HG03575 (cell line): ENCODE measurements around the gene NECTIN2.

ENCODE experiments used
- ATAC-seq: cut with Tn5 transposase; IDR thresholded peaks from one replicate; pipeline ENCODE4 v1.9.1; 2021; ENCODE audit not compliant: unreplicated experiment, insufficient number of reproducible peaks, low FRiP score; ENCODE audit errors: extremely low read depth

Gene NECTIN2

GRCh38 chr19:44845612-44846454, at the start of gene NECTIN2:
Gene NECTIN2 (plus strand): TSS chr19:44846297. CDS start chr19:44846526, 229 bp downstream.
- ATAC-seq = no peak

- ATAC-seq = no peak
Measured at GRCh38 chr19:44796701-44797115, 49.4 kb upstream of the NECTIN2 start.

- no peak for ATAC-seq
Measured at GRCh38 chr19:44799627-44800346, 46.3 kb upstream of the NECTIN2 start.

GRCh38 chr19:44800461-44800860, 45.6 kb upstream of the NECTIN2 start:
- no peak for ATAC-seq

GRCh38 chr19:44803442-44804428, 42.4 kb upstream of the NECTIN2 start:
- no peak for ATAC-seq

- ATAC-seq = no peak
Measured at GRCh38 chr19:44806291-44806690, 39.8 kb upstream of the NECTIN2 start.

GRCh38 chr19:44807162-44807561, 38.9 kb upstream of the NECTIN2 start:
- ATAC-seq = no peak

- ATAC-seq = no peak
Measured at GRCh38 chr19:44807652-44808462, 38.2 kb upstream of the NECTIN2 start.

- no peak for ATAC-seq
Measured at GRCh38 chr19:44808463-44809371, 37.4 kb upstream of the NECTIN2 start, which contains the start of gene BCAM. Gene BCAM (plus strand): TSS chr19:44809103. CDS start chr19:44809125, 22 bp downstream.

GRCh38 chr19:44809577-44810233, 36.4 kb upstream of the NECTIN2 start:
- ATAC-seq = no peak

GRCh38 chr19:44810234-44811121, 35.6 kb upstream of the NECTIN2 start:
- ATAC-seq = no peak

GRCh38 chr19:44811122-44811419, 35.0 kb upstream of the NECTIN2 start:
- no peak for ATAC-seq

- no peak for ATAC-seq
Measured at GRCh38 chr19:44812142-44812718, 33.9 kb upstream of the NECTIN2 start.

- ATAC-seq = no peak
Measured at GRCh38 chr19:44813070-44813840, 32.8 kb upstream of the NECTIN2 start.

- no peak for ATAC-seq
Measured at GRCh38 chr19:44813841-44814470, 32.1 kb upstream of the NECTIN2 start.
